Endodermal cell (in vitro differentiated cells): ENCODE measurements around the gene LRRC36. TPM values are rescaled to one million over a fixed set of nuclear protein-coding genes. Genes with fewer than 3 reads are reported as not detected.

Source experiments
- DNase-seq: peaks from one replicate; pipeline ENCODE4 v3.0.0-alpha.2; 2017
- H3K27ac ChIP-seq: 2 replicates; pipeline ENCODE4 v1.5.1; 2013; ENCODE audit warnings: mild to moderate bottlenecking, low read depth, low read length, moderate library complexity
- H3K27me3 ChIP-seq: 2 replicates; pipeline ENCODE4 v1.6.1; 2013; ENCODE audit warnings: mild to moderate bottlenecking, low read length, moderate library complexity; ENCODE audit not compliant: insufficient read depth, control insufficient read depth, poor library complexity, severe bottlenecking
- H3K36me3 ChIP-seq: 2 replicates; pipeline ENCODE4 v1.7.0; 2013; ENCODE audit warnings: mild to moderate bottlenecking, low read length, moderate library complexity; ENCODE audit not compliant: control insufficient read depth, insufficient read depth
- H3K4me1 ChIP-seq: one replicate; pipeline ENCODE4 v1.7.0; 2013; ENCODE audit warnings: low read length; ENCODE audit not compliant: control insufficient read depth, insufficient read depth
- H3K4me3 ChIP-seq: 2 replicates; pipeline ENCODE4 v1.5.1; 2013; ENCODE audit warnings: mild to moderate bottlenecking, low read length, moderate library complexity
- H3K9ac ChIP-seq: 2 replicates; pipeline ENCODE4 v1.6.1; 2013; ENCODE audit warnings: mild to moderate bottlenecking, low read length, moderate library complexity; ENCODE audit not compliant: poor library complexity, severe bottlenecking; ENCODE audit errors: extremely low read depth
- H3K9me3 ChIP-seq: 2 replicates; pipeline ENCODE4 v1.6.1; 2013; ENCODE audit warnings: mild to moderate bottlenecking, low read length, moderate library complexity; ENCODE audit not compliant: control insufficient read depth
- H3K27ac Mint-ChIP-seq: 2 replicates; pipeline ENCODE4 v1.8.0; 2020; ENCODE audit warnings: mixed read lengths
- H3K27me3 Mint-ChIP-seq: 2 replicates; pipeline ENCODE4 v1.8.0; 2021; ENCODE audit warnings: mild to moderate bottlenecking, mixed read lengths; ENCODE audit not compliant: insufficient read depth
- H3K36me3 Mint-ChIP-seq: 2 replicates; pipeline ENCODE4 v1.8.0; 2020; ENCODE audit warnings: low read depth, mixed read lengths
- H3K4me1 Mint-ChIP-seq: 2 replicates; pipeline ENCODE4 v1.8.0; 2020; ENCODE audit warnings: mixed read lengths
- H3K4me3 Mint-ChIP-seq: 2 replicates; pipeline ENCODE4 v1.8.0; 2020; ENCODE audit warnings: mild to moderate bottlenecking, moderate library complexity, mixed read lengths
- H3K9me3 Mint-ChIP-seq: 2 replicates; pipeline ENCODE4 v1.8.0; 2020; ENCODE audit warnings: mild to moderate bottlenecking, mixed read lengths
- WGBS, 2 experiments: methylation state at CpG; one replicate each; pipeline versions ENCODE4 v1.1.5 to v1.1.7; 2013; ENCODE audit warnings: missing lambda C conversion rate in 2 of 2, mixed read lengths in 1 of 2; ENCODE audit not compliant: insufficient coverage in 1 of 2, insufficient read length in 1 of 2; 5-methylcytosine and 5-hydroxymethylcytosine counted together
- total RNA-seq, 2 donors: library from RNA; stranded (reverse); fragmentation: NEBNext Ultra II Directional in 1 of 2; extraction: Animal tissue kit (Norgen Biotek cat#: 25700) in 1 of 2; gene quantifications; 2 replicates in 1 of 2; 3 replicates in 1 of 2; pipeline ENCODE4 v1.2.1, GENCODE V29; 2021
- TF ChIP-seq, protein P1 (sequence below): fragments of 200-600 bp; sonication (generic); conservative IDR thresholded peaks from 2 replicates; pipeline ENCODE4 v1.5.0; 2021; ENCODE audit warnings: antibody characterized with exemption, mild to moderate bottlenecking

LRRC36 gene
- total RNA-seq, 2 donors from 2014 or later: 0.73 TPM; not detected in 1

DNA sequence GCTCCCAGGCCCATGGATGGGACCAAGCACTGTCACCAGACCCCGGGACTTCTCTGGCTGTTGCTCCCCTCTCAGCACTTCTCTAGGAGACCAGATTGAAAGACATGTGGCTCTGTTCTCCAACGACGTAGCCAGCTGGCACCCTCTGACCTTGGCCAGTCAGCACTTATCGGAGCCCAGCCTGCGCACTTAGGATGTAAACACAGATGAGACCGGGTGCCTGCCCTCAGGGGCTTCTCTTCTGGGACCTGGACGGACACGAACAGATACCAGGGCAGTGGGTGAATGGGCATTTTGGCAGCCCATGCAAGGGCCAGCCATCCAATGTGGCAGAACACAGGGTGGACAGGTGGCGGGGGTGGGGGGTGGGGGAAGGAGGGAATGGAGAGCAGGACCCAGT, 83.0 kb downstream of the LRRC36 start:
- no peak for DNase-seq
- H3K9me3 Mint-ChIP-seq: no peaks in the 10 kb centered on the region
- Histone ChIP-seq H3K9ac (no peak overlapping the region), H3K36me3 (no peaks in the 10 kb centered on the region), H3K9me3 (no peaks in the 10 kb centered on the region), H3K4me3 (no peak overlapping the region), H3K27me3 (no peaks in the 10 kb centered on the region), H3K4me1 (peaks cover 6% of the 10 kb centered on the region), H3K27ac (no peak overlapping the region)
- TF ChIP-seq, protein P1, sequence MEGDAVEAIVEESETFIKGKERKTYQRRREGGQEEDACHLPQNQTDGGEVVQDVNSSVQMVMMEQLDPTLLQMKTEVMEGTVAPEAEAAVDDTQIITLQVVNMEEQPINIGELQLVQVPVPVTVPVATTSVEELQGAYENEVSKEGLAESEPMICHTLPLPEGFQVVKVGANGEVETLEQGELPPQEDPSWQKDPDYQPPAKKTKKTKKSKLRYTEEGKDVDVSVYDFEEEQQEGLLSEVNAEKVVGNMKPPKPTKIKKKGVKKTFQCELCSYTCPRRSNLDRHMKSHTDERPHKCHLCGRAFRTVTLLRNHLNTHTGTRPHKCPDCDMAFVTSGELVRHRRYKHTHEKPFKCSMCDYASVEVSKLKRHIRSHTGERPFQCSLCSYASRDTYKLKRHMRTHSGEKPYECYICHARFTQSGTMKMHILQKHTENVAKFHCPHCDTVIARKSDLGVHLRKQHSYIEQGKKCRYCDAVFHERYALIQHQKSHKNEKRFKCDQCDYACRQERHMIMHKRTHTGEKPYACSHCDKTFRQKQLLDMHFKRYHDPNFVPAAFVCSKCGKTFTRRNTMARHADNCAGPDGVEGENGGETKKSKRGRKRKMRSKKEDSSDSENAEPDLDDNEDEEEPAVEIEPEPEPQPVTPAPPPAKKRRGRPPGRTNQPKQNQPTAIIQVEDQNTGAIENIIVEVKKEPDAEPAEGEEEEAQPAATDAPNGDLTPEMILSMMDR: no peak
- H3K4me3 Mint-ChIP-seq: no peak overlapping the region
- 96 to 98% methylated on average over 5 to 8 of the region's 9 CpGs for WGBS, 2 experiments
- H3K27me3 Mint-ChIP-seq: no peaks in the 10 kb centered on the region
- no peak overlapping the region for H3K27ac Mint-ChIP-seq
- H3K4me1 Mint-ChIP-seq: peaks cover 27% of the 10 kb centered on the region
- no peaks in the 10 kb centered on the region for H3K36me3 Mint-ChIP-seq

DNA sequence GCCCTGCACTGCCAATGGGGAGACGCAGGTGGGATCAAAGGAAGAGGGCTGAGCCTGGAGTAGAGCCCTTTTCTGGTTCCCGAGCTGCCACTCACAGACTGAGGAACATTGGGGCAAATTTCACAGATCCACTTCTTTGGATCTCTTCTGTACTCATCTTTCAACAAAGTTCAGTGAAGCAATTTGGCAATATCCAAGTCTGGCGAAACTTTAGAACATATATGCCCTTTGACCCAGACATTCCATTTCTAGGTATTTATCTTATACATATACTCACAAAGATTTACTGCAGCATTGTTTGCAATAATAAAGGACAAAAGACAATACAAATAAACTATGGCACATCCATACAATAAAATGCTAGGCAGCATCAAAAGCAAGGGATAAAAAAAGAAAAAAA, 84.7 kb downstream of the LRRC36 start:
- H3K9me3 Mint-ChIP-seq: no peaks in the 10 kb centered on the region
- H3K27me3 Mint-ChIP-seq: no peaks in the 10 kb centered on the region

DNA sequence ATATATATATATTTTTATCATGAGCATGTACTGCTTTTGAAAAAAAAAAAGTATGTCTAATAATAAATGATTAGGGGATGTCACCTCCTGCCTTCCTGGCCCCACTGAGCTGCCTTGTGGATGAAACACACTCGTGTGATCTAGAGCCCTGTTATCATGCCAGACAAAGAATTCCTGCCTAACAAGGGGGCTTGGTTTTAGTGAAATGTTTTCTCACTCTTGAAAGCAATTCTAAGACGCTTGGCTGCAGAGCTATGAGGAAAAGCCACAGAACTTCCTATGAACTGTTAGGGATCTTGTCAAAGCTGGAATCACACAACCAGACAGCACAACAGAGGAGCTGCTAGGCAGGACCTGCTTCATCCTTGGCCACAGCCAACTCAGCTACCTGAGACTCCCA, 85.7 kb downstream of the LRRC36 start:
- Mint-ChIP-seq H3K9me3 (no peaks in the 10 kb centered on the region), H3K4me3 (no peak overlapping the region), H3K27me3 (peaks cover under 1% of the 10 kb centered on the region), H3K4me1 (peaks cover 19% of the 10 kb centered on the region), H3K36me3 (no peaks in the 10 kb centered on the region), H3K27ac (no peak overlapping the region)
- DNase-seq: no peak
- H3K27ac ChIP-seq: no peak overlapping the region
- TF ChIP-seq, protein P1: no peak
- H3K9me3 ChIP-seq: no peaks in the 10 kb centered on the region
- no peak overlapping the region for H3K9ac ChIP-seq
- H3K4me1 ChIP-seq: no peaks in the 10 kb centered on the region
- H3K36me3 ChIP-seq: no peaks in the 10 kb centered on the region
- 56 to 80% methylated on average over 2 of the region's 2 CpGs for WGBS, 2 experiments
- H3K27me3 ChIP-seq: no peaks in the 10 kb centered on the region
- H3K4me3 ChIP-seq: no peak overlapping the region

More for the DNA sequence above, 84.7 kb downstream of the LRRC36 start:
- peaks cover 27% of the 10 kb centered on the region for H3K4me1 Mint-ChIP-seq
- H3K27ac Mint-ChIP-seq: no peak overlapping the region
- Histone ChIP-seq H3K4me3 (no peak overlapping the region), H3K9ac (no peak overlapping the region), H3K4me1 (peaks cover 6% of the 10 kb centered on the region), H3K36me3 (no peaks in the 10 kb centered on the region), H3K27ac (no peak overlapping the region), H3K9me3 (no peaks in the 10 kb centered on the region), H3K27me3 (no peaks in the 10 kb centered on the region)
- H3K36me3 Mint-ChIP-seq: no peaks in the 10 kb centered on the region
- 86 to 100% methylated on average over 3 of the region's 3 CpGs for WGBS, 2 experiments
- H3K4me3 Mint-ChIP-seq: no peak overlapping the region
- no peak for DNase-seq
- TF ChIP-seq, protein P1: no peak
